Measurements from ENCODE around the gene C3orf62.

DNA sequence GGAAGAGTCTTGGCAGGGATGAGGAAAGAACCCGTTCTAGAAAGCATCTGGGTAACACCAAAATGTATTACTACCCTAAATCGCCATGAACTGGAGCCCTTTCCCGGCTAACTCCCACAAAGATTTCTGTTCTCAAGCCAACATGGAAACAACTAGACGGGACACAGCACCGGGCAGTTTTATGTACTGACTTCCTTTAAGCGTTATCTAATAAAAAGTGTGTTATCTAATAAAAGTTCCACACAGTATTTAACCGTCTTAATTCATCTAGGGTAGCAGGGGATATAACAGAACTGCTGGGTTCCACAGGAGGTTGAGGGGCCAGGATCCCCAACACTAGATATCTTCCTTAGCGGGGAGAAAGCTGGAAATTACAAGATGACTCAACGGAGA, 347 bp upstream of the C3orf62 start:
- TF ChIP-seq, protein P1, sequence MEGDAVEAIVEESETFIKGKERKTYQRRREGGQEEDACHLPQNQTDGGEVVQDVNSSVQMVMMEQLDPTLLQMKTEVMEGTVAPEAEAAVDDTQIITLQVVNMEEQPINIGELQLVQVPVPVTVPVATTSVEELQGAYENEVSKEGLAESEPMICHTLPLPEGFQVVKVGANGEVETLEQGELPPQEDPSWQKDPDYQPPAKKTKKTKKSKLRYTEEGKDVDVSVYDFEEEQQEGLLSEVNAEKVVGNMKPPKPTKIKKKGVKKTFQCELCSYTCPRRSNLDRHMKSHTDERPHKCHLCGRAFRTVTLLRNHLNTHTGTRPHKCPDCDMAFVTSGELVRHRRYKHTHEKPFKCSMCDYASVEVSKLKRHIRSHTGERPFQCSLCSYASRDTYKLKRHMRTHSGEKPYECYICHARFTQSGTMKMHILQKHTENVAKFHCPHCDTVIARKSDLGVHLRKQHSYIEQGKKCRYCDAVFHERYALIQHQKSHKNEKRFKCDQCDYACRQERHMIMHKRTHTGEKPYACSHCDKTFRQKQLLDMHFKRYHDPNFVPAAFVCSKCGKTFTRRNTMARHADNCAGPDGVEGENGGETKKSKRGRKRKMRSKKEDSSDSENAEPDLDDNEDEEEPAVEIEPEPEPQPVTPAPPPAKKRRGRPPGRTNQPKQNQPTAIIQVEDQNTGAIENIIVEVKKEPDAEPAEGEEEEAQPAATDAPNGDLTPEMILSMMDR (IDR thresholded peaks at IDR 0.05), result no peak
- TF ChIP-seq ZFX (IDR thresholded peaks at IDR 0.05; ENCODE audit: borderline replicate concordance), result no peak

Measured in 22Rv1 (cell line).